Stimulated activated CD8-positive, alpha-beta memory T cell treated with anti-CD3 and anti-CD28 coated beads, Interleukin-12 subunit alpha, Interleukin-12 subunit beta, amount 100 ng/mL, for 4 hours (primary cell): ENCODE results near the gene OR52K1.
"Not testable (repeated sequence)": the region's sequence is repeated elsewhere in the genome, so short reads cannot be mapped to it uniquely, and the experiment has no call there.

Experiments
- DNase-seq: peaks from one replicate; pipeline ENCODE4 v3.0.0-alpha.2; 2020; ENCODE audit warnings: low read depth

Gene OR52K1

DNA sequence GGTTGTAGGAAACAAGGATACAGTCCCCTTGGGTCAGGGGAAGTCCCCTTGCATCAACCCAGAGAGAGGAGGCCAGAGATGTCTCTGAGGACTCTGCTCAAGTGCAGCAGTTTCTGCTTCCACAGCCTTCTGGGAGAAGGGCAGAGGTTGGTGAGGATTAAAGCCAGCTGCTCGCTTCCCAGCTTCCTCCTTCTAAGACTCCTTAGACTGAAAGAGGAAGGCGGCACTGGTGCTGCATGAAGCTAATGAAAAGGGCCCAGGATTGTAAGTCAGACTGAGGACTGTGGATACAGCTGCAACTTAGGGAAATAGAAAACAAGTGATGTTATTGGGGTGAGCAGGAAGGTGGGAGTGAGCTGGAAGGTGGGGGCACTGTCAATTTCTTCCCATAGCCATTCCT lies at the start of gene OR52K1:
Gene OR52K1, plus strand, starts transcription at position 202 of the 400 bp plus-strand sequence. CDS start 6,255 bp downstream, outside the sequence.
- DNase-seq: no peak

DNA sequence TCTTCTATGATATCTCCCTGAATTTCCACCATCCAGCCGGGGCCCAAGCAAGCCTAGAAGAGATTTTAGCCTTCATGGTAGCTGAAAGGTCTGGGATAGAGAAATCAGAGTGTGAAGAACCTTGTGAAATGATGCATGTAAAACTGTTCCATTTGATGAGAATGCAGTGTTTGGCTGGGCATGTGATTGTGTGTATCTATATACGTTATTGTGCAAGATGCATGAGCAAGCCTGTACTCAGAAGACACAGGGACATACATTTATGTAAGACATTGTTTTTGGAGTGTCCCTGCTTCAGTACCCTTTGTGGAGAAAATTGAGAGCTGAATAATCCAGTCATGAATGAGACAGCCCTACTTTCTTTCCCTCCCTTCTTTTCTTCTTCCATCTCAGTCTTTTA lies 48.6 kb upstream of the OR52K1 start:
- DNase-seq: no peak

DNA sequence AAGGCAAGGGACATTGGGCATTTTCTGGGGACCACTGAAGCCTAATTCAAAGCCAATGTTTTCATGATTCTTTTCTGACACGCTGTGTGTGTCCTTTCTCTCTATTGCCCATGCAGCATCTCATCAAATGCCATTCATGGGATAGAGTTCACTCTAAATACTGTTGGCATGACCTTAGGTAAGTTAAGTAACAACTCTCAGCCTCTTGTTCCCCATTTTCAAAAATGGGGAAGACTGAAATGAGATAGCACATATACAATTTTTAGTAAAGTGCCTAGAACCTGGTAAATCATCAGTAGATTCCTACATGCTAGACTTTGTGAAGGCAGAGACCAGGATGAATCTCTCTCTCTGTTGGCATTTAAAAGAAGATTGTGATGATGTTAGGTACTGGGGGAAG lies 46.0 kb upstream of the OR52K1 start:
- no peak for DNase-seq

DNA sequence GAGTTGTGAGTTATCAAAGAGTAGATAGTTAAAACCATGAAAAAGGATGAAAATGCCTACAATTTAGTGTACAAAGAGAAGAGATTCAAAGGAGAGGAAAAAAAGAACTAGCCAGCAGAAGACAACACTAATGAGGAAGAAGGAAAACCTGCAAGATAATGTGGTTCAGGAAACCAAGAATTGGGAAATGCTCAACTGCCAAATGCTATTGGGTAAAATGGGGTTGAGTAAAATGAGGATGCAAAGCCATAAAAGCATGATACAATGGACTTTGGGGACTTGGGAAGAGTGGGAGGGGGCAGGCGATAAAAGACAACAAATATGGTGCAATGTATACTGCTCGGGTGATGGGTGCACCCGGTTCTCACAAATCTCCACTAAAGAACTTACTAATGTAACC lies 40.9 kb upstream of the OR52K1 start:
- DNase-seq: no peak

DNA sequence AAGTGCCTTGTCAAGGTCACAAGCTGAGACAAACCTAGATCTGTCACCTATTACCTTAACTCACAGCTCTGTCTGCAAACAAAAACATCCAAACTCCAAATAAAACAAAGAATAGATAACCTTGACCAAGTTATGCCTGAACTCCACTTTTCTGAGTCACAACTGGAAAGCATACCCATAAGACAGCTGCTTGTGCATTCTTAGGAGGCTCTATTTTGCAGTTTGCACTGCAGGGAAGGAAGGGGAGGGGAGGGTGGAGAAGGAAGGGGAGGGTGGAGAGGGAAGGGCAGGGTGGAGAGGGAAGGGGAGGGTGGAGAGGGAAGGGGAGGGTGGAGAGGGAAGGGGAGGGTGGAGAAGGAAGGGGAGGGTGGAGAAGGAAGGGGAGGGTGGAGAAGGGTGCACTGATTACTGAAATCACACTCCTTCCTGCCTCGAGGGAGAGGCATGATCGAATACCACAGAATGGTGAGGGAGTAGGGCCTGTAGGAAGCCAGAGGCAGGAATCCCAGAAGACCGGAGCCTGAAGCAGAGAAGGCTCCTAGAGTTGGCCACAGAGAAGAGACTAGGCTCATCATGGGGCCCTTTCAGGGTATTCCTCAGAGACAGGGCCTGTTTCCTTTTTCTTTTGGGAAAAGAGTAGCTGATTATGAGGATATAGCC lies 39.1 kb upstream of the OR52K1 start:
- no peak for DNase-seq

DNA sequence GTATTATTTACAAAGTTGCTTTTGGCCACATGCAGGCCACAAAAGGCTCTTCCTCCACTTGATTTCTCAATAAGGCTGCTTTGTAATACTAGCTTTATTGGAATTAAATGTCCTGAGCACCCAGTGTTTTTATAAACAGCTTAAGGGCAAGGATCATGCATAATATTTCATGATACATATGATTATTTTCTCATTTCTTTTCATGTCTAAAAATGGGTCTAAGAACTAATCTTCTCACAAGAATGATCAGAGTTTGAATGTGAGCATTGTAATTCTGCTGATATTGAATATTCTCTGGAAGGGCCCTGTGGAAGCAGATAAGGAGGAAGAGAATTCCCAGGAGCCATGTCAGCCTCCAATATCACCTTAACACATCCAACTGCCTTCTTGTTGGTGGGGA lies 33.5 kb upstream of the OR52K1 start, which contains the start of gene OR52K2:
Gene OR52K2, plus strand, starts transcription at position 301 of the 400 bp plus-strand sequence. Its CDS starts 45 bp downstream, at position 346.
- no peak for DNase-seq

DNA sequence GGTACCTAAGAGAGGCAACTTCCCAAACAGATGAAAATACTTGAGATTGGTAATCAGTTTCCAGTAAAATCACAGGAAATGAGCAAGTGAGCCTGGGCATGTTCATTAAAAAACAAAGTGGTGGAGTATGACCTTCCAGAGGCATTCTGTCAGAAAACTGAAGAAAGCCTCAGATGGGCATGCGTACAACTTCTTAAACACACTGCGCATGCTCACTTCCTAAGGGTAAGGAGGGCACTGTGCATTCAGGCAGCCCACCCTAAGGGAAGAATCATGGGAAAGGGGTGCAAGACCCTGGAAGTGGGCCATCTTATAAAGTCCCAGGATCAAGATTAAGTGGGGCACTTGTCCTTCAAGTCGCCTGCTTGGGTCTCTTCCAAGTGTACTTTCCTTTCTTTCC lies 29.3 kb upstream of the OR52K1 start:
- DNase-seq: no peak

DNA sequence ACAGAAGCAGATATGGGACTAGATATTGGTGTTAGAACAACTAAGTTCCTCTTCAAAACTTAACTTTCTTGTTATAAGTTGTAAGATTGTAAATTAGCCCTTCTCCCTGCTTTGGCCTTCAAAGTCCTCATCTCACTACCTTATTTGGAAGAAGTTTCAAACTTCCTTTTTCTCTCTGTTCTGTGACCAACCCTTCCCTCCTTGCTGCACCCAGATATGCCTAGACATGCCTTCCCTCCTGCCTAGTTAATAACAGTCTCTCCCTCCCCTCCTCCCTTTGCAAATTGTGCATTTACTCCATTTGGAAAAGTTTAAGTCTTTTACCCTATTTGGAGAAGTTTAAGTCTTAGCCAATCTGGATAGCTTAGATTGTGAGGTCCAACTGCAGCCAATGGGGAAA lies 28.4 kb upstream of the OR52K1 start:
- no peak for DNase-seq

DNA sequence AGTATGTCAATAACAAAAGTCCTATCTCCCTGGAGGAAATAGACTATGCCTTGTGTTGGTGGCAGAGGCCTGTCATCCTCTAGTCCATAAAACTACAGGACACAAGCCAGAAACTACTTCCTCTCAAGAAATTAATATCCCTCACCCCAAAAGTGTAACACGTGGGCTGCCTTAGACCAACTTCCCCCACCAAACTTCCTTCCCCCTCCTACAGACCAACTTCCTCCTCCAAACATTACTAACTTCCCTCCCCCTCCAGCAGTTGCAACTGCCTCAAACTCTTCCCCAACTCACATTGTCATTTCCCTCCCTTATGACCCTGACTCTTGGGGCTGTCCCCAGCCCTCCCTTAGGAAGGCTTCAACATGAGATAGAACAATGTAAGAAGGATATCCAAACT lies 27.0 kb upstream of the OR52K1 start:
- no peak for DNase-seq

DNA sequence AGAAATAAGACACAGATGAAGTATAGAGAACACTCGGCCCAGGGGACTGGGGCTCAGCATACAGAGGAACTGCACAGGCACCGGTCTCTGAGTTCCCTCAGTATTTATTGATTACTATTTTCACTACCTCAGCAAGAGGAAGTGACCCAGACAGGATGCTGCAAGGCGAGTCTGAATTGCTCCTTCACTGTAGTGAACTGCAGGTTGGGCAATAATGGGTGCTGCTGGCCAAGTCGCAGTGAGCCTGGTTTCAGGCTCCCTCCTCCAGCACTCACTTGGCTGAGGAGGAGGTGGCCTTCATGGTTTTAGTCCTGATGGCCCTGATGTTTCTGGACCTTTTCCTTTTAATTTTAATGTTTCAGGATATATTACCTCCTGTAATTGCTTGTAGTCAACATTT lies 22.9 kb upstream of the OR52K1 start:
- no peak for DNase-seq

DNA sequence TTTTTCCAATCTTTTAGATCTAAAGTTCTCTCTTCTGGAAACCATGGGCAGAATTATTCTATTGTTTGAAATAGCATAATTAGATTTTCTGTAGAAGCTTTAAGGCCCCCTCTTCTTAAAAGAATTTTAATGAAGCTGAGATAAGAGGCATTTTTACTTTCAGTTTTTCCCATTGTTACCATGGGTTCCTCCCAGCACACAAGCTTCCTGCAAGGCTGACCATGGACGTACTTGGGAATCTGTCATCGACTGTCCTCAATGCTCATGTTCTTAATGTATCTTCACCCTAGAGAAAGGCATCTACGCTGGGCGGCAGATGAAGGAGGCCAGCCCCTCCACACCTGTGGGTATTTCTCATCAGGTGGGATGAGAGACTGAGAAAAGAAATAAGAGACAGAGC lies 22.3 kb upstream of the OR52K1 start:
- no peak for DNase-seq

DNA sequence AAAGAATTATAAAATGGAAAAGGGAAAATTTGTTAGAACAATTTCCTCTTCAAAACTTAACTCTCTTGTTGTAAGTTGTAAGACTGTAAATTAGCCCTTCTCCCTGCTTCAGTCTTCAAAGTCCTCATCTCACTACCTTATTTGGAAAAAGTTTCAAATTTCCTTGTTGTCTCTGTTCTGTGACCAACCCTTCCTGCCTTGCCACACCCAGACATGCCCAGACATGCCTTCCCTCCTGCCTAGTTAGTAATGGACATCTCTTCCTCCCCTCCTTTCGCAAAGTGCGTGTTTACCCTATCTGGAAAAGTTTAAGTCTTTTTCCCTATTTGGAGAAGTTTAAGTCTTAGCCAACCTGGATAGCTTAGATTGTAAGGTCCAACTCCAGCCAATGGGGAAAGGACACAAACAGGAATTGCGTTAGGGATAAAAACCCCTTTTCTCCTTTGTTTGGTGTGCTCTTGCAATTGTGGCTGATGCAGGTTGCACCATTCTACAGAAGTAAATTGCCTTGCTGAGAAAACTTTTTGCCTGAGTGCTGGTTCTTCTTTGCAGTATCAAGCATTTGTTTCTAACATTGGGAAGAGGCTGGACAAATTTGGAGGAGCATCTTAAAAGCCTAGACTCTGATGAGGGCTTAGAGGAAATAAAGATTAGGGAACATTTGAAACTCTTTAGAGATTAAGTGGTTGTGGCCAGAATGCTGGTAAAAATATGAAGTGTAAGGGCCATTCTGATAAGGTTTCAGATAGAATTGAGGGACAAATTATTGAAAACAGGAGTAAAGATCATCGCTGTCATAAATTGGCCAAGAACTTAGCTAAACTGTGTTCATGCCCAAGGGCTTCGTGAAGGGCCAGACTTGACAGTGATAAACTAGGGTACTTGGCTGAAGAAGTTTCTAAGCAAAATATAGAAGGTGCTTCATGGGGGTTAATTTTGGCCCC lies 18.0 kb upstream of the OR52K1 start:
- no peak for DNase-seq

DNA sequence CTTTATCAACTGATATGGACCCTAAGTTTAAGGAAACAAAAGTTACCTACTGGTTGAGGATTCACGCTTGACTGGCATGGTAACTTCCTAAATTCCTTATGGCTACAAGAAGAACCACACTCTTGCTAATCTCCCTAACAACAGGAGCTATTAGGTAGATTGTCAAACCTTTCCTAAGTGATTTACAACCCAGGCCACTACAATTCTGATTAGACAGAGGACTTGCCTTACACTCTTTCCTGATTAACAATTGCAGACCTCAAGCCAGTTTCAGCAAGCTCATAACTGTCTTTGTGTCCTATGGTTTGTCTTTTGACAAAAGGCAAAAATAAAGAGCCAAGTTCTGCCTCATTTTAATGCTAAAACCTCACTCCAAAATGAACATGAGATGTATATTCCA lies 17.0 kb upstream of the OR52K1 start:
- no peak for DNase-seq

DNA sequence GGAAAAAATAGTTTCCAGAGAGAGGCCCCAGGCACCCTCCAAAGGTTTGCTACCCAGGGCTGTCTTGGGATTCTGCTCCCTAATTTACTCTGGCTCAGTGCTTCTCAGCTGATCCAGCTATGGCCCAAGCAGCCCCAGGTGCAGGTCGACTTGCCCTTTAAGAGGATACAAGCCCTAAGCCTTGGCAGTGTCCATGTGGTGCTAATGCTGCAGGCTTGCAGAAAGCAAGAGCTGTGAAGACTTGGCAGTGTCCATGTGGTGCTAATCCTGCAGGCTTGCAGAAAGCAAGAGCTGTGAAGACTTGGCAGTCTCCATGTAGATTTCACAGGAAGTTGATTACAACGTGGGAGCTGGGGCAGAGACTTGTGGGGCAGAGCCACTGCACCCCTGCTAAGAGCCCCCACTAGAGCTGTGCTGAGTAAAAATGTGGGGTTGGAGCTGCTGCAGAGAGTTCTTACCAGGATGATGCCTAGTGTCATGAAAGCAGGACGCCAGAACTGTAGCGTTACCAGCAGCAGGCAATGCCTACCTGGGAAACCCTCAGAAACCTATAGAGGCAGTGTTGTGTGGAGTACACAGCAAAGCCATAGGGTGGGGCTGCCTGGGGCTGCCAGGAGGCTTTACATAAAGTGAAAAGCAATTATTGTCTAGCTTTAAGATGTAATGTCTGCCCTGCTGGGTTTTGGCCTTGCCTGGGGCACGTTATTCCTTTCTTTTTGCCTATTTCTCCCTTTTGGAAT lies 16.1 kb upstream of the OR52K1 start:
- DNase-seq: no peak

DNA sequence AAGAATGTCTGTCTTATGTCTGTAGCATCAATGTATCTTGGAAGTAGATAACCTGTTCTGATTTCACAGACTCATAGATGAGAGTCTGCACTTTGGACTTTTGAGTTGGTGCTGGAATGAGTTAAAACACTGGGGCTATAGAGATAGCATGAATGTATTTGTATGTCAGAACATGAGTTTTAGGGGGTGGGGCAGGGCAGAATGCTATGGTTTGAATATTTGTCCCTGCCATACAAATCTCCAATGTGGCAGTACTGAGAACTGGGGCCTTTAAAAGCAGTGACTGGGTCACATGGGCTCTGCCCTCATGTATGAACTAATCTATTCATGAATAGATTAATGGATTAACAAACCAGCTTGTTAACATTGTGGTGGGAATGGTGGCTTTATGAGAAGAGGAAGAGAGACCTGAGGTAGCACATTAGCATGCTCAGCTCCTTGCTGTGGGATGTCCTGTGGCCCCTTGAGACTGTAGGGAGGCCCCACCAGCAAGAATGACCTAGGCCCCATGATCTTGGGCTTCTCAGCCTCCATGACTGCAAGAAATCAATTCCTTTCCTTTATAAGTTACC lies 15.5 kb upstream of the OR52K1 start:
- no peak for DNase-seq

DNA sequence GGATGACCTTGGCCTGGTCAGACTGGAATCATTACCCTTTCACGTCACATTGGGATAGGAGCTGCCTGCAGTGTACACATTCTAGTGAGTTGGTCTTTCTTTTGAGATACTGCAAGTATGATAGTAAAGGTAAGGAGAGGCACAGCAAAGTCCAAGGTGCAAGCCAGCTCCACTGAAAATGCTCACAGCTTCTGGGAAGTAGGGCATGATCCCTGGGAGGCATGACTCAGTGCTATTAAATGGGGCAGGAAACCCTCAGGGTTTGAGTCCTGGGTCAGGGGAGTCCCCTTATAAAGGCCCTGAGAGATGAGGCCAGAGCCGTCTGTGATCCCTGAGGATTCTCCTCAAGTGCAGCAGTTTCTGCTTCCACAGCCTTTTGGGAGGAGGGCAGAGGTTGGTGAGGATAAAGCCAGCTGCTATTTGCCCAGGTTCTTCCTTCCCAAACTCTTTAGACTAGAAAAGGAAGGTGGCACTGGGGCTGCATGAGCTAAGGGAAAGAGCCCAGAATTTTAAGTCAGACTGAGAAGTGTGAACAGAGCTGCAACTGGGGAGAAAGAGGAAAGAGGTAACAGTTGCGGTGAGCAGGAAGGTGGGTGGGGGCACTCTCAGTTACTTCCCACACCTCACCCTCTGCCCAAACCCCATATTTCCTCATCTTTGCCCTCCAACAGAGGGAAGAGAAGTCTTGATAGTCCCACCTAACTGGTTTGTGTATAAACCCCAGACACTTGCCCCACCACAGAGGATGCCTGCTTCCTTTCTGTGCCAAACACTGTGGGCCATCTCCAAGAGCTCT lies 14.4 kb upstream of the OR52K1 start:
- no peak for DNase-seq

DNA sequence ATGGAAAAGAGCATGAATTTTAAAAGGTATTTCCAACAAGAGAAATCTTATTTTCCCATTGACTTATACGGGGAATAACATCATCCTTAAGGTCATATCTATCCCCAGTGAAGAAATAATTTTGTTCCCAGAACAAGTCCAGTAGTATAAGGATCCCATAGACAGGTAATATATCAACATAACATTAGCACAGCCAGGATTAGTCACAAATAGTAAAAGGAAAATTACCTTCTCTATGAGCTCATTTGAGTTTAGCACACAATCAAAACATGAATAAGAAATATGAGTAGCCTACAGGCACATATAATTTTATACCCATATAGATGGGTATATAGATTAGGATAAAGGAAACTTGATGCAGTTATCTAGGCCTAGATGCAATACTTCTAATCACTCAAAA lies 2.8 kb upstream of the OR52K1 start:
- no peak for DNase-seq

DNA sequence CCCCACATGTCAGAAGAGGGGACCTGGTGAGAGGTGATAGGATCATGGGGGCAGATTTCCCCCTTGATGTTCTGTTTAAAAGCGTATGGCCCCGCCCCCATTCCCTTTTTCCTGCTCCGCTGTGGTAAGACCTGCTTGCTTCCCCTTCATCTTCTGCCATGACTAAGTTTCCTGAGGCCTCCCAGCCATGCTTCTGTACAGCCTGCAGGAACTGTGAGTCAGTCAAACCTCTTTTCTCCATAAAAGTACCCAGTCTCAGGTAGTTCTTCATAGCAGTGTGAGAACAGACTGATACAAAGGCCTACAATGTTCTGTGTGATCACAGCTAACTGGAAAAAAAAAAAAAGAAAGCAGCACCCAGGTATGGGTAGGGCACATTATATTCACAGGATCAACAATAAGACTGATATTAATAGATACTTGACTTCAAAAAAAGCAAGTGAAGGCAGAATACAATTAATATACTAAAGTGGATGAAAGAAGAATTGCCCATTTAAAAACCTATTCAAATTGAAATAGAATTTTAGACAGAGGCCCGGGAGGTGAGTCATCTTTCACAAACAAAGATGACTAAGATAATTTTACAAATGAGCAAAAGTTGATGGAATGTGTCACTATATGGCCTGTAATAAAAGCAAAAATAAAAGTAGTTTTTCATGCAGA lies 1.7 kb upstream of the OR52K1 start:
- DNase-seq: no peak

DNA sequence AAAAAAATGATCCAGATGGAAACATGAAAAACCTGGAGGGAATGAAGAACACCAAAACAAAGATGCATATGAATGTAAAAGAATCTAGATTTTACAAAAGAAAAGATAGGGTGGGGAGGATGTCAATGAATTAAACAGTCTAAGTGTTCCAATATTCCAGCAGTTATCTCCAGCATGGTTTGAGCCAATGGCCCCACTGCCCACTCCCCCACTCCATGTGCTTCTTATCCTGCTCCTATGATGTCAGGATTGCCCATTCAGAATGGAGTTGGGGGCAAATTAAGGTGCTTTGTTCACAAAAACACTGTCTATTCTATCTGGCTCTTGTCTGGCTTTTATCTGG lies 1.2 kb upstream of the OR52K1 start:
- no peak for DNase-seq

DNA sequence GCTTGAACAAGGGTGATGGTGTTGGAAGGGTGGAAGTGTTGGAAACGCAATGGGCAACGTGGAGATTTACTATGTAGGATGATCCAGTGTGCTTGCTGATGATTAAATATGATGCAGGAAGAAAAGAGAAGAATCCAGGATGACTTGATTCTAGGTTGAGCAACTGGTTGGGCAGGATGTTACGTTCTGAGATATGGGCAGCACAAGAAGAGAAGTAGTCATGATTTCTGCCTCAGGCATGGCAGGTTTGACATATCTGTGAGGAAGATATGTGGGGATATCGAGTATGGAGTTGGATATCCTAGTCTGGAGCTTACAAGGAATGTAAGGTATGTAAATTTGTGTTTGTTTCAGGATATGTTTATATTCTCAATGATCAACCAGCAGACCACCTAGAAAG lies 1.9 kb downstream of the OR52K1 start:
- DNase-seq: no peak

DNA sequence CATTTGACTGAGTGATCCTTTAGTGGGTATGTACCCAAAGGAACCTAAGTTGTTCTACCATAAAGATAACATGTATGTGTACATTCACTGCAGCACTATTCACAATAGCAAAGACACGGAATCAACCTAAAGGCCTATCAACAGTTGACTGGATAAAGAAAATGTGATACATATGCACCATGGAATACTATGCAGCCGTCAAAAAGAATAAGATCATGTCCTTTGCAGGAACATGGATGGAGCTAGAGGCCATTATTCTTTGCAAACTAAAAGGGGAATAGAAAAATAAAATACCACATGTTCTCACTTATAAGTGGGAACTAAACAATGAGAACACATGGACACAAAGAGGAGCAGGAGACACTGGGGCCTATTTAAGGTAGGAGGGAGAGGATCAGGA lies 9.0 kb downstream of the OR52K1 start:
- DNase-seq: not testable (repeated sequence)
